ENCODE results near the gene SMURF2. TPM values are rescaled to one million over a fixed set of nuclear protein-coding genes. Genes with fewer than 3 reads are reported as not detected.

SMURF2 gene
- total and polyA plus RNA-seq, 8 donors = 2.6 to 54.3 (median 17.2) TPM

DNA sequence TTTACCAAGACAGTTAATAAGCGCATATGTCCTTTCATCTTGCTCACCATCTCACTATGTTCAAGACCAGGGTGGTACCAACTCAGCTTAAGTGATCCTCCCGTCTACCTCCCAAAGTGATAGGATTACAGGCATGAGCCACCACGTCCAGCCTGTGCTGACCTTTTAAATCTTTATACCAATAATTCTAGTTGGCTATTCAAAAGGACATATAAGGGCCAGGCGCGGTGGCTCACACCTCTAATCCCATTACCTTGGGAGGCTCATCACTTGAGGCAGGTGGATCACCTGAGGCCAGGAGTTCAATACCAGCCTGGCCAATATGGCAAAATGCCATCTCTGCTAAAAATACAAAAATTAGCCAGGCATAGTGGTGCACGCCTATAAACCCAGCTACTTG, 152.9 kb downstream of the SMURF2 start:
- 85 to 92% (median 89%) methylated on average over 6 of the region's 6 CpGs for WGBS, 5 donors
- intact Hi-C loops (cut with DNase I; ENCODE audit: low total_unique reads) = no loop called here

GRCh38 chr17:64508683-64509082, 153.4 kb downstream of the SMURF2 start:
- no peak for TF ChIP-seq POLR2A (IDR thresholded peaks at IDR 0.05)
- TF ChIP-seq EP300 (IDR thresholded peaks at IDR 0.05) = no peak
- H3K36me3 ChIP-seq = peaks cover 27 to 60% (median 57%) of the 10 kb centered on the region in 4 donors
- no peaks in the 10 kb centered on the region for H3K9me3 ChIP-seq
- no peak for DNase-seq
- H3K27ac ChIP-seq = no peak overlapping the region
- no peaks in the 10 kb centered on the region for H3K27me3 ChIP-seq
- 84 to 96% (median 94%) methylated on average over 2 of the region's 2 CpGs for WGBS, 5 donors
- intact Hi-C loops (cut with DNase I; ENCODE audit: low total_unique reads) = no loop called here
- peak overlapping the region in 1 of 4 donors; percentile 62 for H3K4me3 ChIP-seq
- peaks cover 26 to 42% (median 29%) of the 10 kb centered on the region in 4 donors for H3K4me1 ChIP-seq

More for the DNA sequence above, 152.9 kb downstream of the SMURF2 start:
- Histone ChIP-seq H3K4me3 (no peak overlapping the region), H3K27ac (no peak overlapping the region), H3K4me1 (peaks cover 21 to 37% (median 24%) of the 10 kb centered on the region in 4 donors), H3K27me3 (no peaks in the 10 kb centered on the region), H3K36me3 (peaks cover 22 to 60% (median 57%) of the 10 kb centered on the region in 4 donors), H3K9me3 (no peaks in the 10 kb centered on the region)
- TF ChIP-seq POLR2A (IDR thresholded peaks at IDR 0.05) (no peak), EP300 (IDR thresholded peaks at IDR 0.05) (no peak), CTCF (IDR thresholded peaks at IDR 0.05) (no peak), POLR2AphosphoS5 (IDR thresholded peaks at IDR 0.05) (no peak)
- DNase-seq = no peak

- 0% methylated on average over 12 to 13 of the region's 13 CpGs for WGBS, 5 donors
- Histone ChIP-seq H3K36me3 (peaks cover 39 to 60% (median 57%) of the 10 kb centered on the region in 4 donors), H3K9me3 (no peaks in the 10 kb centered on the region), H3K4me1 (peaks cover 39 to 55% (median 42%) of the 10 kb centered on the region in 4 donors), H3K4me3 (peak overlapping the region; percentile 62 to 89 (median 86)), H3K27ac (peak overlapping the region; percentile 97 to 100 (median 100)), H3K27me3 (no peaks in the 10 kb centered on the region)
- TF ChIP-seq CTCF (IDR thresholded peaks at IDR 0.05) (peak in 5 of 7 experiments; percentile 8 to 44 (median 11)), POLR2A (IDR thresholded peaks at IDR 0.05) (no peak)
- DNase-seq = peak in 1 of 2 donors; percentile 91
- intact Hi-C loops (cut with DNase I; ENCODE audit: low total_unique reads) = no loop called here
Observed at GRCh38 chr17:64507413-64507782, 154.7 kb downstream of the SMURF2 start.

DNA sequence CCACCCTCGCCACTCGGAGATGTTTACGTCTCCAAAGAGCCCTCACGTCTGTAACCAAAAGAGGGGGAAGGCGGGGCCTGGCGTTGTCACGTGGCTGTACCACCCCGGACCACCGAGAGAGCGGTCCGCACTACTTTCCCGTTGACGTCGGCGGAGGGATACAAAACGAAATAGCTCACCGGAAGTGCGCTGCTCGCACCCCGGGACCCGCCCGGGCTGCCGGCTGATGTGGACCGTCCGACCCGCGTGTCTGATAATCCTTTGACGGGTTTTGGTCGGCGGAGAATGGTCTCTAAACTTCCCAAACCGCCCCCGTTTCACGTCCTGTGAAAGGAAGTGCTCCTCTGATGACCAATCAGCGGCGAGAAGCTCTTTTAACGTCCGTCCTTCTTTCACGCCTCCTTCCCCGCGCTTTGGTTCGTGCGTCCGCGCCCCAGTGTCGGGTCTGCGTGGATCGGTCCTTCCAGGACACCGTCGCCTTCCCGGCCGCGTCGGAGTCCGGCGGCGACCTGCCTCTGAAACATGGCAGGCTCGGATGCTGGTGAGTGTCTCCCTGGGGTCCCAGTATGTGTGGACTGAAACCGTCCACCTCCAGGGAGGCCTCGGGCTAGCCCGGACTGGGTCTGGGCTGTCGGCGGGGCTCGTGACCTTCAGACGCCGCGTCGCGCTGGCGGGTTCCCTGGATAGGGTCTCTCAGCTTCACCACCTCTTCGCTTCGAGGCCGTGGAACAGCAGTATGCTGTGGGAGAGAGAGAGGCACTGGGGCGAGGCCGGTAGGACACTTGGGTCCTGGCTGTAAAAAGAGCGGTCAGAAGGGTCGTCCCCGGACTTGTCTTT, 155.3 kb downstream of the SMURF2 start, which contains the start of gene CEP95:
Gene CEP95, plus strand, starts transcription at position 402 of the 837 bp plus-strand sequence. Its CDS starts 121 bp downstream, at position 523.
- Histone ChIP-seq H3K27ac (peak within 1 kb of the TSS; percentile 97 to 100 (median 100)), H3K9me3 (no peaks in the 10 kb centered on the region), H3K4me3 (peak within 1 kb of the TSS; percentile 62 to 89 (median 86)), H3K36me3 (peaks cover 40 to 60% (median 58%) of the 10 kb centered on the region in 4 donors), H3K27me3 (no peaks in the 10 kb centered on the region), H3K4me1 (peaks cover 45 to 61% (median 48%) of the 10 kb centered on the region in 4 donors)
- peak; percentile 93 to 99 for DNase-seq
- intact Hi-C loops (cut with DNase I; ENCODE audit: low total_unique reads) = no loop called here
- 0 to 1% (median 0%) methylated on average over 66 to 77 of the region's 77 CpGs for WGBS, 5 donors
- TF ChIP-seq POLR2AphosphoS5 (IDR thresholded peaks at IDR 0.05) = peak; percentile 82 to 97 (median 96)
- TF ChIP-seq EP300 (IDR thresholded peaks at IDR 0.05) = peak; percentile 20
- peak in 2 of 4 donors; percentile 48 to 87 for TF ChIP-seq POLR2A (IDR thresholded peaks at IDR 0.05)
- TF ChIP-seq CTCF (IDR thresholded peaks at IDR 0.05) = no peak
